ENCODE results near the gene RNU5B-1. TPM values are rescaled to one million over a fixed set of nuclear protein-coding genes. Genes with fewer than 3 reads are reported as not detected.

RNU5B-1 gene
- polyA plus RNA-seq, 1 of the 3 experiments (the other 2 are of a cell fraction) = not detected

- no peaks in the 10 kb centered on the region; the same call in 1 of the 2 replicates for H3K27me3 ChIP-seq (ENCODE audit: insufficient read depth)
- no peak overlapping the region for H3K4me3 ChIP-seq (ENCODE audit: low read depth in 2 of 2, low read length in 1 of 2)
- no peaks in the 10 kb centered on the region for H3F3A ChIP-seq (replicated peaks; ENCODE audit: insufficient read depth)
- peaks cover 0 to 8% of the 10 kb centered on the region in 2 experiments; a peak in 1 of 4 replicates for H3K4me1 ChIP-seq (ENCODE audit: control insufficient read depth in 1 of 2, insufficient read depth in 2 of 2, low read depth in 1 of 2, low read length in 1 of 2)
- H3K27ac ChIP-seq (ENCODE audit: low read depth in 2 of 2, low read length in 1 of 2) = peak overlapping the region in 1 of 2 experiments; percentile 56; a peak in 2 of 4 replicates
- no peak overlapping the region for H2AFZ ChIP-seq (ENCODE audit: low read depth)
- H3K9ac ChIP-seq = no peak overlapping the region
- H3K4me2 ChIP-seq = no peak overlapping the region
- POLR2A ChIA-PET = interaction anchor here (0.6 to 1.6 kb wide), 6 partner anchors 8 to 131 kb away, joined by 3 to 13 read pairs (median 3); partner anchors contain the start of genes CLPX and RNU5B-1
- no peaks in the 10 kb centered on the region for H3K9me2 ChIP-seq
- no peaks in the 10 kb centered on the region for H3K36me3 ChIP-seq (replicated peaks in 1 of 2; ENCODE audit: control insufficient read depth in 1 of 2, insufficient read depth in 2 of 2, low read length in 1 of 2)
- CTCF ChIA-PET = interaction anchor here (0.8 to 21.5 kb wide), 6 partner anchors 10 to 211 kb away, joined by 3 to 969 read pairs (median 7); partner anchors contain the start of genes CLPX and IGDCC3
- H3K79me2 ChIP-seq (ENCODE audit: insufficient read depth) = no peaks in the 10 kb centered on the region
- peak; percentile 77 for DNase-seq
- no peaks in the 10 kb centered on the region for H3K9me3 ChIP-seq
- 72% methylated on average over 11 of the region's 11 CpGs for WGBS (ENCODE audit: low lambda C conversion rate)
- no peaks in the 10 kb centered on the region for H4K20me1 ChIP-seq (ENCODE audit: insufficient read depth)
- TF ChIP-seq USF2 (IDR thresholded peaks at IDR 0.05; ENCODE audit: borderline replicate concordance, low read depth, low read length) = no peak
- no peak for TF ChIP-seq YY1 (IDR thresholded peaks at IDR 0.05; ENCODE audit: low read depth)
- TF ChIP-seq SMC3 (IDR thresholded peaks at IDR 0.05; ENCODE audit: low read depth, low read length) = no peak
- TF ChIP-seq ELF1 (IDR thresholded peaks at IDR 0.05) = no peak
- TF ChIP-seq, protein P1, sequence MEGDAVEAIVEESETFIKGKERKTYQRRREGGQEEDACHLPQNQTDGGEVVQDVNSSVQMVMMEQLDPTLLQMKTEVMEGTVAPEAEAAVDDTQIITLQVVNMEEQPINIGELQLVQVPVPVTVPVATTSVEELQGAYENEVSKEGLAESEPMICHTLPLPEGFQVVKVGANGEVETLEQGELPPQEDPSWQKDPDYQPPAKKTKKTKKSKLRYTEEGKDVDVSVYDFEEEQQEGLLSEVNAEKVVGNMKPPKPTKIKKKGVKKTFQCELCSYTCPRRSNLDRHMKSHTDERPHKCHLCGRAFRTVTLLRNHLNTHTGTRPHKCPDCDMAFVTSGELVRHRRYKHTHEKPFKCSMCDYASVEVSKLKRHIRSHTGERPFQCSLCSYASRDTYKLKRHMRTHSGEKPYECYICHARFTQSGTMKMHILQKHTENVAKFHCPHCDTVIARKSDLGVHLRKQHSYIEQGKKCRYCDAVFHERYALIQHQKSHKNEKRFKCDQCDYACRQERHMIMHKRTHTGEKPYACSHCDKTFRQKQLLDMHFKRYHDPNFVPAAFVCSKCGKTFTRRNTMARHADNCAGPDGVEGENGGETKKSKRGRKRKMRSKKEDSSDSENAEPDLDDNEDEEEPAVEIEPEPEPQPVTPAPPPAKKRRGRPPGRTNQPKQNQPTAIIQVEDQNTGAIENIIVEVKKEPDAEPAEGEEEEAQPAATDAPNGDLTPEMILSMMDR (IDR thresholded peaks at IDR 0.05) = no peak
- no peak for TF ChIP-seq JUND (IDR thresholded peaks at IDR 0.05)
- peak; percentile 15; the same call in 1 of the 2 replicates for TF ChIP-seq RFX5 (IDR thresholded peaks at IDR 0.05; ENCODE audit: low read length)
- no peak for TF ChIP-seq GABPA (IDR thresholded peaks at IDR 0.05; ENCODE audit: low read depth)
- no peak for TF ChIP-seq SIN3A (IDR thresholded peaks at IDR 0.05; ENCODE audit: borderline replicate concordance, low read depth, low read length)
- no peak for TF ChIP-seq TEAD4 (IDR thresholded peaks at IDR 0.05; ENCODE audit: borderline replicate concordance, insufficient read depth)
- TF ChIP-seq, protein P2, sequence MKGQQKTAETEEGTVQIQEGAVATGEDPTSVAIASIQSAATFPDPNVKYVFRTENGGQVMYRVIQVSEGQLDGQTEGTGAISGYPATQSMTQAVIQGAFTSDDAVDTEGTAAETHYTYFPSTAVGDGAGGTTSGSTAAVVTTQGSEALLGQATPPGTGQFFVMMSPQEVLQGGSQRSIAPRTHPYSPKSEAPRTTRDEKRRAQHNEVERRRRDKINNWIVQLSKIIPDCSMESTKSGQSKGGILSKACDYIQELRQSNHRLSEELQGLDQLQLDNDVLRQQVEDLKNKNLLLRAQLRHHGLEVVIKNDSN (IDR thresholded peaks at IDR 0.05; ENCODE audit: borderline replicate concordance, low read depth) = no peak
- TF ChIP-seq POLR2AphosphoS5 (IDR thresholded peaks at IDR 0.05; ENCODE audit: low read depth, low read length) = no peak
- no peak for TF ChIP-seq ZBTB33 (IDR thresholded peaks at IDR 0.05; ENCODE audit: borderline replicate concordance, low read depth)
- TF ChIP-seq TCF12 (IDR thresholded peaks at IDR 0.05) = no peak
- TF ChIP-seq RAD21 (IDR thresholded peaks at IDR 0.05; ENCODE audit: low read length) = peak; percentile 32; the same call in 1 of the 2 replicates
- peak; percentile 46 for TF ChIP-seq CHD2 (IDR thresholded peaks at IDR 0.05; ENCODE audit: low read length, partially characterized antibody)
- TF ChIP-seq TAF1 (IDR thresholded peaks at IDR 0.05; ENCODE audit: borderline replicate concordance, low read depth, low read length) = no peak
- TF ChIP-seq NFIC (IDR thresholded peaks at IDR 0.05; ENCODE audit: borderline replicate concordance) = no peak
- TF ChIP-seq FOXJ3 (CRISPR knock-in tag; IDR thresholded peaks at IDR 0.05) = 0 out of 2 replicates have a peak, but pooled peaks have one; percentile 17
- TF ChIP-seq GATA2 (CRISPR knock-in tag; IDR thresholded peaks at IDR 0.05) = peak; percentile 39; the same call in 1 of the 2 replicates
- no peak for TF ChIP-seq FOXM1 (IDR thresholded peaks at IDR 0.05; ENCODE audit: low read depth)
- no peak for TF ChIP-seq NRF1 (IDR thresholded peaks at IDR 0.05; ENCODE audit: low read depth, low read length)
- TF ChIP-seq PBX3 (IDR thresholded peaks at IDR 0.05) = no peak
- peak; percentile 87 for TF ChIP-seq RCOR1 (IDR thresholded peaks at IDR 0.05; ENCODE audit: low read length)
- no peak for TF ChIP-seq MAX (IDR thresholded peaks at IDR 0.05; ENCODE audit: low read depth)
- no peak for TF ChIP-seq MEF2A (IDR thresholded peaks at IDR 0.05; ENCODE audit: borderline replicate concordance, low read depth)
- TF ChIP-seq EZH2phosphoT487 (IDR thresholded peaks at IDR 0.05; ENCODE audit: borderline replicate concordance, low read depth) = no peak
- no peak for TF ChIP-seq RXRA (IDR thresholded peaks at IDR 0.05; ENCODE audit: borderline replicate concordance, low read depth)
Measured at GRCh38 chr15:65312400-65312916, 8.0 kb downstream of the RNU5B-1 start.

All from SK-N-SH (cell line).